Stimulated activated CD4-positive, alpha-beta T cell treated with anti-CD3 and anti-CD28 coated beads, Interleukin-15, amount 100 ng/mL, for 48 hours (primary cell): Measurements from ENCODE around the gene PAPPA.

Experiments used
- DNase-seq, 2 donors: peaks; one replicate each; pipeline ENCODE4 v3.0.0-alpha.2; 2020; ENCODE audit warnings: low read depth in 2 of 2

PAPPA gene

DNA sequence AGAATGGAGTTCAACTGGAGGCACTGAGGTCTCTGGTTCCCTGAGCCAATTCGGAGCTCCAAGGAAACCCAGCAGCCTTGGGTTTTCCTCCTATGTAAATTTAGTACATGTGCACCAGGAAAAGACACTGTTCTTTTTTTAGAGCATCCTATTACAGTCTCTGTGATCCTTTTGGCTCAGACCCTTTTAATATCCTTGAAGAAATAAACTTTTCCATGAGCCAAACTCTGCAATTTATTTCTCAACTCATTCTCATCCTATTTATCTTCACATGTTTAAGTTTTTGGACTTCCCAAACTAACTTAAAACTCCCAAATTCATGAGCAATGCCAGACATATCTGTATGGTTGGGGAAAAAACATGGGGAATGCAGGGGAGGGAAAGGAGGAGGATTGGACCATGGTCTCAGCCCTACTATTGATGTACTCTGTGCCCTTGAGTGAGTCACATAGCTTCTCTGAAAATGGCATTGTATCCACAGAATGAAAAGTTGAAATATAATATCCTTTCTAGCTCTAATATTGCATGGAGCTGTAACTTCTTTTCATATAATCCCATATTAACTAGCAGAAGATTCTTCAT is 76.6 kb downstream of the PAPPA start:
- DNase-seq, result no peak

DNA sequence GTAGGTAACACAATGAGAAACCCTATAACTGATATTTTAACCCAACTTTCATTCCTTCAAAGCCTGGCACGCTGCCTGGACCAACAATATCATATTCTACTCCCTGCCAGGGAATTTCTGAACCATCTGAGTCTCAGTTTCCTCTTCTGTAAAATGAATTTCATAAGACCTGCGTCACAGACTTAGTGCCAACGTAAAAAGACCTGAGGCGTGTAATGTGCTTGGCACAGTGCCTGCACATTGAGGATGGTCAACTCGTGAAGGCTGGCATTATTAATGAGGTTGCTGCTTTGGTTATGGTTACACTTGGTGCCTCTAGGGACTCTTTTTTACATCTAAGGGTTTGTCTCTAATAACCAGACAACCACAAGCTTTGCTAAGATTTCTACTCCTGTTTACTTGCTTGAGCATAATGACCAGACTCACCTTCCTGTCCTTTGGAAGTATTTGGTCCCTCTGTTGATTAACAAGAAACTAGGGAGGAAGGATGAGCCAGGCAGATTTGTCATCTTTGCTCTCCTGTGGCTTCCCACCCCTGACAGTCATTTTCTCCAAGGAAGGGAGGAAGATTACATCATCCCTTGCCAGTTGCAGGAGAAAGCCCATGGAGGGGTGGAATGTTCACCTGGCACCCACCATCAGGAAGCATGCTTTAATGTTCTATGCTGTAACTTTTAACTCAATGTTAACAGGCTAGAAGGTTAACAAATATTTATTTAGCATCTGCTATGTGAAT is 79.0 kb downstream of the PAPPA start:
- DNase-seq, result no peak

DNA sequence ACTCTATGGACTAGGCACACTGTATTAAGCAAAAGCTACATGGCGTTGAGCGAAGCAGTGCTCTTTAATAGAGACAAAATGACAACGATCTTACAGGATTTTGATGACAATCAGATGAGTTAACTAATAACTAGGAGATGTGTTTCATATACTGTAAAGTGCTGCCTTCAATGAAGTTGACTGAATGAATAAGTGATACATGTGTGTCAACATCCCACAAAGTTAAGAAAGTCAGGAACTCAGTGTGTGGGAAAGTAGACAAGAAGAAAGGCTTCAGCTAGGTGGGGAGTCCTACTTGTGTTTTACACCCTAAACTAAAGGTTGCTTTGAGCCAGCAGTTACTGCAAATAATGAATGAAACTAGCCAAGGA is 79.6 kb downstream of the PAPPA start:
- no peak for DNase-seq

DNA sequence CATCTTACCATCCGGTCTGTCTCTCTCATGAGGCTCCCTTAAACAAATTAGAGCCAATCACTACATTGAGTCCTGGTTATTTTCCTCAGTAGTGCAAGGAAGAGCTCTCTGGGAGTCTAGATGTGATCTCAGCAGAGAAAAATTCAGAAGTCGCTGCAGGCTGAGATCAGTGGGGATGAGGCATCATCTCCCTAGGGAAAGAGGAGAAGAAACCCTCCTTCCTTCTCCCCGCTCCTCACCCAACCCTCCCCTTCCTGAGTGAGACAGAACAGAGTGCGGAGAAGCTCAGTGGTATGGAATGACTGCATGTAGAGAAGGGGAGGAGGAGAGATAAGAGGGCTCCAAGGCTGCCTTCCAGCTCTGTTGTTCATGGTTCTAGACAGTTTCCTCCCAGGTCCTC is 80.5 kb downstream of the PAPPA start:
- no peak for DNase-seq

DNA sequence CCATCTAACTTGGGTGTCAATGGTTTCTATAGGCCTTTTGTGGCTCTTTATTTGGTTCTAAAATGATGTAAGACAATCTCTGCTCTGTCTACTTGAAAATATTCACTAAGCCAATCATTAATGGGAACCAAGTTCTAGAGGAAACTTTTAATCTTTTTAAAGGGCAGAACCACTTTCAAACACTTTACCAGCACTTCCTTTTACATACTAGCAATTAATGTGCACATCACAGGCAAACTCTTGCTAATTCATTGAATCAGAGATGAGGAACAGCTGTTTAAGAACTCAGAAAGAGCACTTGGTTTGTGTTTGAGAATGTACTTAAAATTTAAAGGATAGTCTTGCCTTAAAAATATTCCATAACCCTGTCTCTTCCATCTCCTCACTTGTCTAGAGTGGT is 83.4 kb downstream of the PAPPA start:
- DNase-seq, result no peak

DNA sequence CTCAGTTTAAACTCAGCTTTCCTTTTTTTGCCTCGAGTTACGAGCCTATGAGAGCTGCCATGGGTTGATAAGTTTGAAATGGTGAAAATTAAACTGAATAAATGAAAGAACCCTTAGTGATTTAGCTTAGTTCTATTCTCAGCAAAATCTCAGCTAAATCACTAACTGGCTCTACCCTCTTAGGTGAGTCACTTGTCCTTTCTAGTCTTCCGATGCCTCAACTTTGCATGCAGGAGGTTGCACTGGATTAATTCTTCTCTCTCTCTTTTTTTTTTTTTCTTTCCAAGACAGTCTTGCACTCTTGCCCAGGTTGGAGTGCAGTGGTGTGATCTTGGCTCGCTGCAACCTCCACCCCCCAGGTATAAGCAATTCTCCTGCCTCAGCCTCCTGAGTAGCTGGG is 83.9 kb downstream of the PAPPA start:
- no peak for DNase-seq

DNA sequence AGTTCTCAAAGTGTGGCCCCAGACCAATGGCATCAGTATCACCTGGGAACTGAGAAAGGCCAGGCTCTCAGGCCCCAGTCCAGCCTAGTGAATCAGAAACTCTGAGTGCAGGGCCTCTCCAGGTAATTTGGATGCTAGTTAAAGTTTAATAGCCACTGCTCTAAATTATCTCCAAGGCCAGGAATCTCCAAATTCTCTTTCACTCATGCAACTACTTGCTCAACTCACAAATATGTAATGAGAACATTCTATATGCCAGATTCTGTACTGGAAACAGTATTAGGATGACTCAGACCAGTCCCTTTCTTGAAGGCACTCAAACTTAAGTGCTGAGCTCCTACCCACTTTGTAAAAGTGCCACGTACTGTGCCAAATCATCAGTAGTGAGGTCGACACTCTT is 84.6 kb downstream of the PAPPA start:
- DNase-seq, result no peak

DNA sequence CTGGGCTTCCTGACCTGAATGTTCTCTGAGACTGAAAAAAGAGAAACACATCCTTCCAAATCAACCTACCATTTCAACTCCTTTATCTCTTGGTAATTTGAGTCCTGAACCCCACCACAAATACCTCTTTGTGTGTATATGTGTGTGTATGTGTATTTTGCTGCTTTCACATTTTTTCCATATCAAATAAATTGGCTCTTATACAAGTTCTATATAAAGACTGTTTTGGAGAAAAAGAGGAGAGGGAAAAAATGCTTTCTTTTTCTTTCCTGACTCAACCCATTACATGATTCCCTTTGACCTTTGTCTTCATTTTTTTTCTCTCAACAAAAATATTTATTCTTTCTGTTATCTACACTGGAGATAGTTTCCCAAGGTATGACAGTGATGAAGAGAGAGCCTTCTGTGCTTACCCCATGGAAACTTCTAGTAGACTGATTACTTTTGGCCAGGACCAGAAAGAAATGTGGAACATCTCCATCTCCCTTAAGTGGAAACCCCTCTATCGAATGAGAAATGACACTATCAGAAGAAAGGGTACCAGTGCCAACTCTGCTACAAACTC is 85.3 kb downstream of the PAPPA start:
- no peak for DNase-seq

DNA sequence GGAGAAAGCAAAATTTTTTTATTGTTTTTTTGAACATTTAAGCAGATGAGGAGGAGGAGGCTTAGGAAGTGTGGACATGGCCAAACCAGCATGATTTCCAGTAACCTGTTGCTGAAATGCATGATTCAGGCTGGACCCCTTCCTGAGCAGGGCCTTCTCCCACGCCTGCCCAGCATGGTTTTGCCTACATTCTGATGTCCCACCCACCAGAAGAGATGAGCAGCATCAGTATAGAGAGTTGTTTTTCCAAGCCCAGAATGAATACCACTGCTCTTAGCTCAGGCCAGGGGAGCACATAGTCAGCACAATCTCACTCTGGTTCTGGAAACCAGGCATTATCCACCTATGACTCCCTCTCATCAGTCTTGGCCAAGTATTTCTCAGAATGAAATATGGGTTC is 90.1 kb downstream of the PAPPA start:
- DNase-seq, result no peak

DNA sequence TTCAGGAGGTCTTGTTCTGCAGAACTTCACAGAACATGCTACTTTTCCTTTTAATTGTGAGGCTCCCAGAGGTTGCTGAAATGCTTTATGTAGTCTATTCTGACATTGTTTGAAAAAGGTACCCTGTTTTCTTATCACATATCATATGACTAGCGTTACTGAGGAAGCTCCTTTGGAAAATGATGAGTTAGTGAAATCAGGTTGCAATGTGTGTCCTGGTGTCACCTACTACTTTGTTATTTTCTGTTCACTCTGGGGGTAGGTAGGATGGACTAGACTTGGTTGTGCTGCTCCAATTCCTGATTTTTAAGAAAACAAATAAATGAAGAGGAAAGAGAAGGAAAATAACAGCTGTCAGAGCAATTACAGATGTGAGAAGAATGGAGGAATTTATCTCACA is 93.7 kb downstream of the PAPPA start:
- DNase-seq, result no peak

DNA sequence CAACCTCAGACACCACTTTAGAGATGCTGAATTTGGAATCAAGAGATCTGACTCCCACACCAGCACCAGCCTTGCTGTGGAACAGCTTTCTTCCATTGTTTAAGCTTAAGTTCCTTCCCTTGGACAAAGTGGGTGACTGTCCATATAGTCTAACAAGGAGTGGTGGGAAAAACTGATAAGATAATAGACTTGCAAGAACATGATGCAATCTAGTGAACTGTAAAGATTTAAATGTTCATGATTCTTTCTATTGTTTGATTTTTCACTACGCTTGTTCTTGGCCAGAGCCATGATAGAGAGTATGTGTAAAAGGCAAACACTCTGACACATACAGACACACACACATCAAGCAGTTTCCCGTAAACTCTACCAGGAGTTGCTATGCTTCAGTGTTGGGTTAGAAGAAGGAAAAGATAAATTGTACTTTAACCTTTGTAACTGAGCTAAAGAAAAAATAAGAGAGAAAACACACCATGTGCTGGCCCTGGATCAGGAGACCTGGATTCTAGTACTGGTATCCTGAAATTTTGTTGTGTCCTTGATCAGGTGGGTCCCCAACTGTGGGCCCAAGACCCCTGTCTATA is 94.3 kb downstream of the PAPPA start:
- no peak for DNase-seq

DNA sequence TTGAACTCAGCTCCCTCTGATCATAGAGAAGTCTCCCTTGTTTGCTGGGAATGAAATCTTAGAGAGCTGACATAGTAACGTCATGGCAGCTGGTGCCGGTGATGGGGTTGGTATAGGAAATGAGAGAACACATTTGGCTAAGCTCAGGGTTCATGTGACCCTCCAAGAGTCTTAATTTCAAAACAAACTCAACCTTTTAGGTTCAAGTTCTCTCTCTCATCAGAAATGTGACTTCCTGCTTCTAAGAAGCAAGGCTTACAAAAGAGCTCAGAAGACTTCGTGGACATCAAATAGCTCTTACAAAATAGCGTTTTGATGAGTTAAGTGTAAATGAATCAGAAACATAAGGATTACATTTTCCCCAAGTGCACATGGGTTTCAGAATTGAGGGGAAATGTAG is 97.3 kb downstream of the PAPPA start:
- DNase-seq, result no peak

DNA sequence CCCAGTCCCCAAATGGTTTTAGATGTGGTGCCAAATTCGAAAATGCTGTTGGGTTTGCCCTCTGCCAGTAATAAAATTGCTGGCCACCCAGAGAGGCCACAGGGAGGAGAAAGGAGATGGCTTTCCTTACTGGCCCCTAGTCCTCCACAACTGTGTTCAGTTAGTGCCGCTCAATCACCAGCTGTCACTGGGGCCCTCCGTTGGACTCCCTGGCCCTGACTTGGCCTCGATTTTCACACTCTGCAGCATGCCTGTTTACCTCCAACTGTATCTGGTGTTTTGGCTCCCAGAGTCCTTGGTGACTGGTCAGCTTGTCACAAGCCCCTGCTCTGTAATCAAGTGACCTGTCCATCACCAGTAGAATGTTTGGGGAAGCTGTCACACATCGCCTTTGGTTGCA is 97.8 kb downstream of the PAPPA start:
- no peak for DNase-seq

DNA sequence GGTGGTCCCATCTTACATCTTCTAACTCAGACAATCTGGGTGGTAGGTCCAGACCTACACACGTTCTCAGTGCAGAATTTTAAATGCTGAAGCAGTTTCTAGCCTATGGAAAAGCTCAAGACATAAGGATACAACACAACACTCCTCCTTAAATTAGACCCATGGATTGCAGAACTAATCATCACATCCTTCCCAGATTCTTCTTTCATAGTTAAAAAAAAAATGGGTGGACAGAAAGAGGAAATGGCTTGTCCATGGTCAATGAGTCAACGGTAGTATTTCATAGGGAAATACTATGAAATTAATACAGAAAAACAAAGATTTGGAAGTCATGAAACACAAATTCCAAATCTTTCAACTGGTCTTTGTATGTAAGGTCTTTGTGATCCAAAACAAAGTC is 106.9 kb downstream of the PAPPA start:
- DNase-seq, result no peak

DNA sequence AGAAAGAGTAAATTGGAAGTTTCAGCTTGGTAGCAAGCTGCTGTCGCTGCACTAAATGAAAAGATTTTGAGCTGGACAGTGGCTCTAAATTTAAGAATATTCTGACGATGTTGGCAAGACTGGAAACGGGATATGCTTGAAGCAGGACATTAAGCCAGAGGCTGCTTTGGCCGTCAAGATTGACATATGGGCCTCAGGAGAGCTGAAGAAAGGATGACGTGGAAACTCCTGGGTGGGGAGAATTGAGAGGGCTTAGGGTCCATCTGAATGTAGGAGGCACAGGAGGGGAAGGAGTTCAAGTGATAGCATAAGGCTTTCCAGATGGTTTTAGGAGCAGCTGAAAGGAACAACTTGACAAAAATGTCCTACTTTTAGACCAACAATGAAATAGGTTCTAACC is 108.9 kb downstream of the PAPPA start:
- no peak for DNase-seq

DNA sequence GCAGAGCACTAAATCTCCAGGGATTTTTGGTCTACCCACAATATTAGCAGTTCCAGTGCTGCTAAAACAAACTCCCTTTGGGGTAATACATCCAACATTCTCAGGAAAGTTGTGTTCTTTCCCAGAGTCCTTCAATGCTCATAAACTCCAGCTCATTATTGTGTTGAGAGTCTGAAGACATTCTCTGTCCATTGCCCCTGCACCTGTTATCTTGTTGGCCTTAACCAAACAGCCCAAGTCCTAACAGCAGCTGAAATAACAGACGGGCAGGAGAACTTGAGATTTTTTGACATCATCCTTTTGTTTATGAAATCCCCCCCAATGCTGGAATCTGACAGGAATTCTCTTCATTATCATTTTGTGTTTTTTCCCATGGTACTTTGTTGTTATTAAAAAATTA is 110.8 kb downstream of the PAPPA start:
- no peak for DNase-seq

DNA sequence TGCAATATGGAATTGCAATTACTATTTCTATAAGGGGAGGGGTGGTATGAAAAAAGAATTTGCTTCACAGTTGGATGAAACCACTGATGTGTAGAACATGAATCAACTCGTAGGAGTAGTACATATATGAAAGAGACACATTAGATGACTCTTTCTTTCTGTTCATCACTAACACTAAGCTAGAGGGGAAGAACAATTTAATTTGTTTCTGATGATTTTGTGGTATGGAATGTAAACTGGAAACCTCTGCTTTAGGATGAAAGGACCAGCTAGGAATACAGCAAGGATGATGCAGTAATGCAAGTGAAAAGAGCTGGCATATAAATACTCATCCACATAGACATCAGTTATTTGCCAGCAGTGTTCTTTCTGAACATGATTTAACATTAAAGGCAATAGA is 113.4 kb downstream of the PAPPA start:
- no peak for DNase-seq

DNA sequence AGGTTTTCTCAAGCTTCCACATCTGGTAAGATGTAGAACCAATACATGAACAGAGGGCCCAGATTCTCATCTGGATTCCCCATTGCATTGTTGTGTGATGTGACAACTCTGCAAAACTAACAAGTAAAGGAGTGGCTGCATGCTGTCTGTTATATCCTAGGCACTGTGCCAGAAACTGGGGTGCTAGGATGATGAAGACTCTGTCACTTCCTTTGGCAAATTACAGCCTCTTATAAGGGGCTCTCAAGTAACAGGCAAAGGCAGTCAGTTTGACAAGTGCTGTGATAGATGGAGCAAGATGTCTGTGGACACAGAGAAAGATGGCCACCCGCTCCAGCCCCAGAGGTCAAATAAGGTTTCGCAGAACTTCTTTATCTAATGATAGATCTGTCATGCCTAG is 115.7 kb downstream of the PAPPA start:
- DNase-seq, result no peak

DNA sequence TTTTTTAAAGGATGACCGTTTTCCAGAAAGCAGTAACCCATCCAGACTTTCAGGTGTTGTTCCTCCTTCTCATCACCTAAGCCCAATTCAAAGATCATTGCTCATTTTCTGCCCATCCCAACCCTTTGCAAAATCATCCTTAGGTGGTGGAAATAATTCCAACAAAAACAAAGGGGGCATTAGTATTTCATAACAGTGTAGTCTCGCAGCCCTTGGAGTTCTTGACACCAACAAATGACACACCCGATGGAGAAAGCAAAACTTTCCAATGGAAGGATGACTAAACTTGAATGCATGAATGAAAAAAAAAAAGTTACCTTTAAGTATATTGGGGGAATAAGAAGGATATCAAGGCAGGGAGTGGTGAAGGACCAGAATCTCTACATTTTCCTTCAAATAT is 117.0 kb downstream of the PAPPA start:
- no peak for DNase-seq

DNA sequence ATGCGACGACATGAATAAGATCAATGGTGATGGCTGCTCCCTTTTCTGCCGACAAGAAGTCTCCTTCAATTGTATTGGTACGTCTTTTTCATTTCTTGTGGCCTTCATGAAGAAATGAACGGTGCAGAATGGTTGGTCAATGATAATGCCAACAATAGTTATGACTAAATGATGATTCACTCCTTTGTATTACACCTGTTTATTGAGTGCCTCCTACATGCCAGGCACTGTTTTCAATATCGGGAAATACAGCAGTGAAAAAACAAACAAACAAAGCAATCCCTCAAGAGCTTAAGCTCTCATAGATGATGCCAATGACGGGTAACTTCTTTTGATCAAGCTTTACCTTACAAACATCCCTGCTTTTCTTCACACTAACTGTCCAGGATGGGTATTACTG is 117.7 kb downstream of the PAPPA start:
- DNase-seq, result no peak

DNA sequence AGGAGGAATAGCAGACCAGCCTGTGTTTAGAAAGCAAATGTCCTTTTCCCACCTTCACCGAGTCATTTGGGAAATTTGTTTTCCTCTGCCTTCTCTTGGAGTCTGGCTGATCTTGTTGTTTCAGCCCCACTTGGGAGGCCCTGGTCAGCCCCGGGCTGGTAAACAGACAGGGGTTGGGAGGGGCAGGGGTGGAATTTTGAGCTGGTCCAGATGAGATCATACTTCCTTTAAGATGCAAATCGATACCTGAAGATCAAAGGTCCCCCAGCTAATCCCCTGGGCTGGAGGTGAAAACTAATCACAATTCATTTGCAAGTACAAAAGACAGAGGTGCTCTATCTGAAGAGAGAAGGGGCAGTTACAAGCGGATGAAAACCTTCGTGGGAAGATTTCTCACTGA is 118.4 kb downstream of the PAPPA start:
- no peak for DNase-seq

DNA sequence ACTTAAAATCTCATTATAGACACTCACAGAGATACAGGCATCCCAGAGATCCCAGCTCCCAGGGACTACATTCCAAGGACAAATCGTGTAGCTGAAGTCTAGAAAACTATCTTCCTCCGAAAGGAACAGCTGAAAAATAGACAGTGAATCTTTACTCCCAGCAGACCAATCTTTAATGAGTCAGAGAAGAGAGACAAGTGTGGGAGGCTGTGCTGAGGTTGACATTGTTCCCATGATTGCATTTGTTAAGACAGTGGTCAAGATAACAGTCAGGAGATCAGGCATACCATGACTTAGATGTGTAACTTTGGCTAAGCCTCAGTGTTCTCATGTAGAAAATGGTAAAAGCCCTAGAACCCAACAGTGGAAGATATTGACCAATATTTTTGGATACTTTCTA is 120.7 kb downstream of the PAPPA start:
- no peak for DNase-seq

DNA sequence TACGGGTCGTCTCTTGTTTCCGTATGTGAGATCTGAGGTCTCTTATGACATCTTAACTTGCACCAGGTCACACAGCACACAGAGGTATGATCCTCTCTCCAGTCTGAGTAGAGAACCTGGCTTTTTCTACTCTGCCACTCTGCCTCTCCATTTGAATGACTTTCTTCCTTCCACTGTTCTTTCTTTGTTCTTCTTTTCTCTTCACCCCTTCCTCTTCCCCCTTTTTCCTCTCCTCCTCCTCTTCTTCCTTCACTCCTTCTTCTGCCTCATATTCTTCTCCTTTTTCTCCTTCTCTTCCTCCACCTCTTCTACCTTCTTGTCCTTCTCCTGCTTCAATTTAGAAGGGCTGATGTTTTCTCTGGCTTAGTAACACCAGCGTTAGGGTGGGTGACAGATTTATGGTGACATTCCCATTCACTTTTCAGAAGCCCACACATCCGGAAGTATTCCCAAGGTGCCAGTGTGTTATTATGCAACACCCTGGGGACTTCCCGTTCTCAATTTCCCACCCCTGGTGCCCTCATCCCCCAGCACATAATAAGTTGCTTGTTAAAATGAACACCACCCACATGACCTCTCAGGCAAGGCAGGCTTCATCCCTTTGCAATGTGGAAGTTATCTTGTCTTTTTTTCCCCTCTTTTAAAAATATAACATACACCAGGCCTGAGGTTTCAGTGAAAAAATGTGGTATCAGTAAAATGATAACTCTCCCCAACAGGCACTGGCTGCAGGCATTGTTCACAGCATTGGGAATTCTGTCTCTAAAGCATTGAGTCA is 122.0 kb downstream of the PAPPA start:
- no peak for DNase-seq
